CMK (cell line): ENCODE results near the gene POLR1G.
A peak's percentile ranks its signal among the peaks of the same experiment; 100 is the strongest.
"Not testable (repeated sequence)": the region's sequence is repeated elsewhere in the genome, so short reads cannot be mapped to it uniquely, and the experiment has no call there.

Experiments
- DNase-seq: peaks from one replicate; pipeline ENCODE4 v3.0.0-alpha.2; 2010; ENCODE audit warnings: low read depth

The POLR1G gene

DNA sequence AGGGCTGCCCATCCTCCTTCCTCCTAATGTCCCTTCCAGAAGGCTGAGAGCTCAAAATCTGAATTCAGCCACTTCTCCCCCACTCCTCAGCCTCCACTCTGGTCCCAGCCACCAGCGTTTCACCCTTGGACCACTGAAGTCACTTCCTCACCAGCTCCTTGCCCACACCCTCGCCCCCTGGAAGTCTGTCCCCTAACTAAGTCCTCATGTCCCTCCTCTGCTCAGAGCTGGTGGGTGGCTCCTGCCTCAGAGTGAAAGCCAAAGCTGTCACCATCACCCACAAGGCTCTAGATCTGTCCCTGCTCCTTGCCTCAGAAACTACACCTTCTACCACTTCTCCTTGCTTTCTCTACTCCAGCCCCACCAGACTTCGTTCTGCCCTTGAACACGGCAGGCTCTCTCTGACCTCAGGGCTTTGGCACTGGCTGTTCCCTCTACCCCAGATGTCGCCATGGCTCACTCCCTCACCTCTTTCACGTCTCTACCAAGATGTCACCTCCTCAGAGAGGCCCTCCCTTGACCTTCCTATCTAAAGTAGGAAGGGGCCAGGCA, 15.6 kb downstream of the POLR1G start:
- no peak for DNase-seq

DNA sequence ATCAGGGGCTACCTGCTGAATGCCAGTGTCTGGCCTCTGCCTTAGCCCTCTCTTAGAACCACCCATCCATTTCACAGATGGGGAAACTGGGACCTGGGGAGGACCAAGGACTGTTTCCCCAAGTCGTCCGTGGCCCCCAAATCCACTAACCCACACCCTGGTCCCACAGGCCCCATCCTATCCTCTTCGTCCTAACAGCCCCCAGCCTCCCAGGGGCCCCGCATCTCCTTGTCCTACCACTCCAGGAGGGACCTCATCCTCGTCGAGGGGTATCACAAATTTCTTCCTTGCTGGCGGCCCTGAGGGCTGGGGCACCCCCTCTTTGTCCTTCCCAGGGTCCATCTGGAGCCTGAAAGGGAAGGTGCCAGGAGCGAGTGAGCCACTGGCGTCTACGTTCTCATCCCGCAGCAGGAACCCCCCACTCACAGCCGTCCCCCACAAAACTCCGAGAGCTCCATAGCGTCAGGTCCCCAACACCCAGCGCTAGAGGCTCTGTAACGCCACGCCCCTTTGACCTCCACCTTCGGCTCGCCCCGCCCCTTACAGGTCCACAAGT, 16.7 kb downstream of the POLR1G start:
- no peak for DNase-seq

DNA sequence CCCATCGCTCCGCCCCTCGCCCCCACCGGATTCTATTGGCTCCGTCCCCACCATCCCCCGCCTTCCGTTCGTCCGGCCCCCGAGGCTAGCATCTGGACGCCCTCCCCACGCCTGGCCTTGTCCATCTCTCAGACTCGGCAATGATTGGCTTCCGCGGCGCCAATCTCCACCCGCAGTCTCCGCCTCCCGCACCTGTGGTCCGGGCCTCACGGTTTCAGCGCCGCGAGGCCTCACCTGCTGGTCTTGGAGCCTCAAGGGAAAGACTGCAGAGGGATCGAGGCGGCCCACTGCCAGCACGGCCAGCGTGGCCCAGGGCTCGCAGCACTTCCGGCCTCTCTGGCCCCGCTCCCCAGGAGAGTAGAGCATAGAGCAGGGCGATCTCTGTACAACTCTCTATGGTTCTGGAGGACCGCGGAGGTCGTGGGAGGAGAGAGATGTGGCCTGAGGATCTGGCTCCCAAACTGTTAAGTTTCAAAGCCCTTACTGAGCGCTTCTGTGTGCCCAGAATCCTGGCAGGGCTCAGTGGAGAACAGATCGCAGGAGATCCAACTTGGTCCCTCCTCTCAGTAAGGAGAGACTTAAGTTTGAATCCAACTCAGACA, 17.2 kb downstream of the POLR1G start, which contains the start of gene ERCC1:
Gene ERCC1, minus strand, starts transcription at position 329 of the 602 bp plus-strand sequence. CDS start 543 bp downstream, outside the sequence.
- peak; percentile 97 for DNase-seq

DNA sequence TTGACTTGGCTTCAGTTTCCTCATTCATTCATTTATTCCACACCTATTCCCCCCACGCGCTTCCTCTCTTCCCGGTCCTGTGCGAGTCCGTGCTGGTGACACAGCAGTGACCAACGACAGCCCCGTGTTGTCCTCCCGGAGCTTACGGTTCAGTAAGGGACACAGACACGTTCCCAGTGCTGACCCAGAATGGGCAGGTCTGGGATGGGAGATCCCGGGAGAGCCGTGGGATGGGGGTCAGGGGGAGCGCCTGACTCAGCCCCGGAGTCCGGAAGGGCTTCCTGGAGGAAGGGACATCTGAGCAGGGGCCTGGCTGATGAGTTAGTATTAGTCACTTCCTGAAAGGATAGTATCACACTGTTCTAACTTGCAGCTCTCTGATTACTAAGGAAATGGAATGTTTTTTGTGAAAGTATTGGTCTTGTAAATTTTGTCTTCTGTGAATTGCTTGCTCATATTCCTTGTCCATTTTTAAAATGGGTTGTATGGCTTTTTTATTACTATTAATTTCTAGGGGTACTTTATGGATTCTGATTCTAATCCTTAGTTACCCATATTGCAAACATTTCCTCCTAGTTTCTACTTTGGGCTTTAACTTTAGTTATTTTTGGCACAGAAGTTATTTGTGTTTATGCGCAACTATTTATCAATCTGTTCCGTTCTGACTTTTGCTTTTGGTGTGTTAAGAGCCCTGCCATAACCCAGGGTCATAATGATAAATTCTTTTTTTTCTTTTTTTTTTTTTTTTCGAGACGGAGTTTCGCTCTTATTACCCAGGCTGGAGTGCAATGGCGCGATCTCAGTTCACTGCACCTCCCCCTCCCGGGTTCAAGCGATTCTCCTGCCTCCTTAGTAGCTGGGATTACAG, 18.0 kb downstream of the POLR1G start:
- DNase-seq, result peak; percentile 70

DNA sequence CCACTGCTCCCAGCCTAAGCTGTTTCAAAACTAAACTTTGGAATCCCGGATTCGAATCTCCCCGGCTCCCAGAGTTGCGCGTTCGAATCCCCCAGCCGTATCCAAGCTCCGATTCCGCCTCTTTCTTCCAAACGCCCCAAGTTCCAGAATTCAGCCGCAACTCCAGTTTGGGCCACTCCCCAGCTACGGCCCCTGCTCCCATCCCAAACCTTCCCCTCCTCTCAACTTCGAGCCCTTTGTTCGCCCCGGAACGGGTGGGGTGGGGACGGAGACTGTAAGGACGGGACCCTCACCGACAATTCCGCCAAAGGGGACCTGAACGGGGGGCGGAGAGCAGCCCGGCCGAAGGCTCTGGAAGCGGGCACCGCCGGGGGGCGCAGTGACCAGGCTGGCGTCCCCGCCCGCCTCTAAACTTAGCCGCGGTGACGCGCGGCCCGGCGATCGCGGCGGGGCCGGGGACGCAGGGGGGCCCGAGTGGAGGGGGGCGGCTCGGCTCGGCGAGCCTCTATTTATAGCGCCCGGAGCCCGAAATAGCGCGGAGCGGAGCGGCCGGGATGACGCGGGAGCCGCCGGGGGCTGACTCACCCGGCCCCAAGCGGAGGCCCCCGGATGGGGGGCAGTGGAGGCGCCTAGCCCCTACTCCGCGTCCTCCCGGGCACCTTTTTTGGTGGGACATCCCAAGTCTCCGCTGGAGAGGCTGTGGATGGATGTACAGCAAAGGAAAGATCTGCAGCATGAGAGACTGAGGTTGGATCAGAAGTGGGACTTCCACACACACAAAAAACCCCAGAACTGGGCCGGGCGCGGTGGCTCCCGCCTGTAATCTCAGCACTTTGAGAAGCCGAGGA, 22.2 kb downstream of the POLR1G start:
- DNase-seq, result no peak

DNA sequence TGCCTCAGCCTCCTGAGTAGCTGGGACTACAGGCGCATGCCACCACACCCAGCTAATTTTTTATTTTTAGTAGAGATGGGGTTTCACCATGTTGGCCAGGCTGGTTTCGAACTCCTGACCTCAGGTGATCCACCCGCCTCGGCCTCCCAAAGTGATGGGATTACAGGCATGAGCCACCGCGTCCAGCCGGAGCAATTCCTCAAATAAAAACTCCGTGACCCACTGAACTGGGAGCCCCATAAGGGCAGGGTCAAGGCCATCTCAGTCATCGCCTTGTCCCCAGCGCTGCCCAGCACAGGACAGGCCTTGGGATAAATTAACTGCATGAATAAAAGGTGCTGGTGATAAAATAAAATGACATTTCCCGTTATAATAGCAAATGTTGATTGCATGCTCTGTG, 23.5 kb downstream of the POLR1G start:
- DNase-seq, result not testable (repeated sequence)

DNA sequence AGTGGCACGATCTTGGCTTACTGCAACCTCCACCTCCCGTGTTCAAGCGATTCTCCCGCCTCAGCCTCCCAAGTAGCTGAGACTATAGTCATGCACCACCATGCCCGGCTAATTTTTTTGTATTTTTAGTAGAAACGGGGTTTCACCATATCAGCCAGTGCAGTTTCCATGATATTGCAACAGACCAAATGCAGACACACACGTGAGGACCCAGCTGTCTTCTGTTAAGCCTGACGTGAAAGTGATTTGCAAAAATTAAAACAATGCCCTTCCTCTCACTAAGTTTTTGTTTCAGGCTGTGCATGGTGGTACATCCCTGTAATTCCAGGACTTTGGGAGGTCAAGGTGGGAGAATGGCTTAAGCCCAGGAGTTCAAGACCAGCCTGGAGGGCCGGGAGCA, 24.6 kb downstream of the POLR1G start:
- DNase-seq, result not testable (repeated sequence)

DNA sequence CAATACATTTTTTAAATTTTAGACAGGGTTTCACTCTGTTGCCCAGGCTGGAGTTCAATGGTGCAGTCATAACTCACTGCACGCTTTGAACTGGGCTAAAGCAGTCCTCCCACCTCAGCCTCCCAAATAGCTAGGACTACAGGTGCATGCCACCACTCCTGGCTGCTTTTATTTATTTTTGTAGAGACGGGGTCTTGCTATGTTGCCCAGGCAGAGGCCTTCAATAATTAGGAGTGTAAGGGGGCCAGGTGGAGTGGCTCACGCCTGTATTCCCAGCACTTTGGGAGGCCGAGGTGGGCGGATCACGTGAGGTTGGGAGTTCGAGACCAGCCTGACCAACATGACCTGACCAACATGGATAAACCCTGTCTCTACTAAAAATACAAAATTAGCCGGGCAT, 26.1 kb downstream of the POLR1G start:
- not testable (repeated sequence) for DNase-seq

DNA sequence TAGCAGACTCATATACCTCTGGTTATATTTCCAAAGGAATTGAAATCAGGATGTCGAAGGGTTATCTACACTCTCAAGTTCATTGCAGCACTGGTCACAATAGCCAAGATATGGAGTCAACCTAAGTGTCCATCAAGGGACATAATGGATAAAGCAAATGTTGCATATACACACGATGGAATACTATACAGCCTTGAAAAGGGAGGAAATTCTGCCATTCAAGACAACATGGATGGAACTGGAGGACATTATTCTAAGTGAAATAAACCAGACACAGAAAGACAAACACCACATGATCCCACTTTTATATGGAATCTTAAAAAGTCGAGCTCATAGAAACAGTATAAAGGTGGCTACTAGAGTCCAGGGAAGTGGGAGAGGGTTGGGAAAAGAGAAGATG, 30.9 kb downstream of the POLR1G start:
- no peak for DNase-seq

DNA sequence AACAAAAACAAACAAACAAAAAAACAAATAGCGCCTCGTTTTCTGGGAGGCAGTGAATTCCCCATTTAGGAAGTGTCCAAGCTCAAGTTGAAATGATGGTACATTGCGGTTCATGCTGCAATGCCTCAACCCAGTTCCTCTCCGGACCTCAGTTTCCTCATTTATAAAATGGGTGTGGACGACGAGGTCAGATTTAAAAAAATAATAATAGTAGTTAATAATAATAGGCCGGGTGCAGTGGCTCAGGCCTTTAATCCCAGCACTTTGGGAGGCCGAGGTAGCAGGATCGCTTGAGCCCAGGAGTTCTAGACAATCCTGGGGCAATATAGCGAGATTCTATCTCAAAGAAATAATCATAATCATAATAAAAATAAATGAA, 32.7 kb downstream of the POLR1G start:
- no peak for DNase-seq

DNA sequence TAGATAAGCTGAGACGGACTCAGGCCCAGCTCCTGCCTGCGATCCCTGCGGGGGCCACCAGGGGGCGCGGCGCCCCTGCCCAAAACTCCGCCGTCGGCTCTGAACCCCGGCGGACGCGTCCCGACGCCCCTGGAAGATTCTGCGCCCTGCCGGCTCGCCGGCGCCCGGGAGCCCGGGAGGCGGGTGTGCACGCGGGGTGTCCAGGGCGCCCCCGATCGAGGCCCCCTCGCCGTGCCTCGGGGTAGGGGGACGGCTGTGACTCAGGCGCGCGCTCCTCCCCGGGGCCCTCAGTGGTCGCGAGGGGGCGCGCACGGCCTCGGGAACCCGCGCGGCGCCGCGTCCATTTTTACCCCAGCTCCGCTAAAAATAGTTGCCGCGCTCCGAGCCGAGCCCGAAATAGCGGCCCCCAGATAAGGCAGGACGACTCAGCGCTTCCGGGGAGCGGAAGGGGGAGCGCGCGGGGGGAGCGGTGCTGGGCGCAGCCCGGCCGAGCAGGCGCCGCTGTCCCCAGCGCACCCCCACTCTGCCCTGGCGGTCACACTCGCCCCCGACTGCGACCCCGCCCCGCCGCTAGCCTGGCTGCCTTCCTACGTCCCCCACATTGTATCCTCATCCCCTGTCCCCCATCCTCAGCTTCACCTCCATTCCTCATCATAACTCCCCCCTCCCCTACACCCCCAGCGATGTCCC, 33.3 kb downstream of the POLR1G start:
- no peak for DNase-seq

DNA sequence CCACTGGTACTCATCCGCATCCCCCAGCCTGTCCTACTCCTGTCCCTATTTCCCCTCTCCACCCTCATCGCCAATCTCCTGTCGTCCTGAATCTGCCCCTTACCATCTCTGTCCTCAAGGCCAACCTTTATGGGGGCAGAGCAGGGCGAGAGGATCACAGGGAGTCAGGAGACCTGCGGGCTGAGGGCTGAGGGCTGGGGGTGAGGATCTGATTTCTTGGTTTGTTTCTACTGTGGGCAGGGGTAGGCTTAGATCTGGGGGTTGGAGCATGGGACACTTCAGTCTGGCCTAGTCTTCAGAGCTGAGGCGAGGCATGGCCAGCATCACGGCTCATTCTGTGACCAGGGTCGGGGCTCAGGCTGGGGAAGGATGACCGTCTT, 33.8 kb downstream of the POLR1G start:
- DNase-seq, result no peak

DNA sequence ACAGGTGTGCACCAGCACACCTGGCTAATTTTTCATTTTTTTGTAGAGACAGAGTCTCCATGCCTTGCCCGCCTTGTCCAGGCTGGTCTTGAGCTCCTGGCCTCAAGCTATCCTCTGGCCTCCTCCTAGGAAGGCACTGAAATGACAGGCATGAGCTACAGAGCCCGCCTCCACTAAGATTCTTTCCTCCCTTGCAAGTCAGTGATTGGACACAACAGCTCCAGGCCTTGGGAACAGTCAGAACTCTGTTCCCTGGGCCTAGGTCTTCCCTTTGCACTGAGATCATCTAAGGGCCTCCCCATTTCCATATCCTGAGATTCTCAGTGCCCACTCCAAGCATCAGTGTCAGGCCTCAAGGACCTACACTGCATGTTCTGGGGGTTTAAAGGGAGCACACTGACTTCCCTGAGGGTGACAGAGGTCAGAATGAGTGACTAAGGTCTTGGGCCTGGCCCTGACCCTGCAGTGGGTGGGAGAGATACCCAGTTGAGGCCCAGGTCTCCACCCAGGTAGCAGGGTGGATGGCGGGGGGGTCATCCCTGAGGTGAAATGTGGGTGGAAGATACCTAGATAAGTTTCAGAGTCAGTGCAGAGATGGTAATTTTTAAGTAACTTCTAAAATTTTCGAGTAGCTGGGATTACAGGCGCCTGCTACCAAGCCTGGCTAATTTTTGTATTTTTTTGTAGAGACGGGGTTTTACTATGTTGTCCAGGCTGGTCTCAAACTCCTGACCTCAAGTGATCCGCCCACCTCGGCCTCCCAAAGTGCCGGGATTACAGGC, 34.6 kb downstream of the POLR1G start:
- no peak for DNase-seq

DNA sequence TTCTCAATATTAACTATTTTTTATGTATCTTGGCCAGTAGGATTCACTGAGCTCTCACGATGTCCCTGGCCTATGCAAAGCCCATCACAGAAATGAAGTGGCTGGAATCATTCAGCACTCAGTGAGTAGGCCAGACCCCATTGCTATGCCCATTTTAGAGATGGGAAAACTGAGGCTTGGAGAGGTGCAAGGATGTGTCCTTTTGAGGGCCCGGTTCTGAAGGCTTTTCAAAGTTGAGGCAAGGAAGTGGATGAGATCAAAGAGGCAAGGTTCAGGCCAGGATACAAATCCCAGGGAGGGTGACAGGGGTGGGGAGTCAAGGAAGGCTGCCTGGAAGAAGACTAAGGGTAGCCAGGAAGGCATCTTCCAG, 35.9 kb downstream of the POLR1G start:
- DNase-seq, result no peak

DNA sequence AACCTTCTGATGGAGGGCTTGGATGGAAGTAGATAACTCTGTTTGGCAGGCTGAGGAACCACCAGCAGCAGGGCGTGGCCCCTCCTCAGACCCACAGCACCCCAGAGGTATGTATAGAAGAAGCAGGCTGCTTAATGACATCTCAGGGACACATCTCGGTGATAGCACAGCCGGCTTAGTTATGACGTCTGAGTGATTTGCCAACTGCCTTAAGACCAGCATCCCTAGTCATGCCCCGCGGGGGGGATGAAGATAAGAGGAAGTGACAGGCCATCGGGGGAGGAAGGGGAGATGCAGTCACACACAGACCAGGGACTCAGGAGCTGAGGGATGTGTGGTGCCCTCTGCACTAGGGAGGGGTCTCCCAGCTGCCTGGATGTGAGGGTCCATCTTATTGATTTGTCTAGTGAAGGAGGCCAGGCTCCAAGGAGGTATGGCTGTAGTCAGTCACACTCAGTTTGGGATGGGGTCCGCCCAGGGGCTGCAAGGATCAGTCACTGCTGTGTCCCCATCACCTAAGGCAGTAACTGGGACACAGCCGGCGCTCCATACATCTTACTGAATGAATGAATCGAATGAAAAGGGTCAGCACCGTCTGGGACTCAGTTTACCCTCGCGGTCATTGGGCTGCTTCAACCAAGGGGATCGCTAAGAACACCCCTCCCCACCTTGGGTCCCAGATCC, 36.5 kb downstream of the POLR1G start:
- DNase-seq, result peak; percentile 57

DNA sequence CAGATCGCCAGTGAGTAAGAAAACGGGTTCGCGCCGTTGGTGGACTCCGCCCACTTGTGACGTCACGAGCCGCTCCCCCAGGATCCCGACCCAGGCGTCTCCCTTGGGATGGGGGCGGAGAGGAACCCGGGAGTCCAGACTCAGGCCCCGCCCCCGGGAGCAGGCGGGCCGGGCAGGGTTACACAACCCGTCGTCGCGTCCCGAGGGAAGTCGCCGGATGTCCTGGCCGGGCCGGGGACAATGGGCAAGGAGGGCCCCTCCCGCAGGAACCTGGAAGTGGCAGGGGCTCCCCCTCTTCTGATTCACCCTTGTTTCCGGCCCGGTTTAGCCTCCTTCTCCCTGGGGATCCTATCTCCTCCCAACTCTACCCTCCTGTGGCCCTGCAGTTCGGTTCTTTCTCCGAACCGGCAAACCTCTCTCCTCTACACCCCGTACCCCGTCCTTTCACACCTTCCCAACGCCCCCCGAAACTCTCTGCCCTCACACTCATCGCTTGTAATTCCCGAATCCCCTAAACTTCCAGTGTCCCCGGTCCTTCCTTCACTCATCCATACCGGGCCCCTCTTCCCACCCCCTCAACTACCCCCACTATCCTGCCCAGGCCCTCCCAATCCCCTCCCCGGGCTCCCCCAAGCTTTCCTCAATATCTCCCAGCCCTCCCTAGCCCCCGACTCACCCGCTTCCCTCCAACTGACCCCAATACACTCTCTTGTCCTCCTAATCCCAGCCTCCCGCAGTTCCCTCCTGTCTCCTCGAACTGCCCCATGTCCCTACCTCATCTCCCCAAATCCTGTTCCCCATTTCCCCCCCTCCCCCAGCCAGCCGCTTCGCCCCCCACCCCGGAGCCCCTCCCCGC, 37.2 kb downstream of the POLR1G start:
- DNase-seq, result peak; percentile 75

DNA sequence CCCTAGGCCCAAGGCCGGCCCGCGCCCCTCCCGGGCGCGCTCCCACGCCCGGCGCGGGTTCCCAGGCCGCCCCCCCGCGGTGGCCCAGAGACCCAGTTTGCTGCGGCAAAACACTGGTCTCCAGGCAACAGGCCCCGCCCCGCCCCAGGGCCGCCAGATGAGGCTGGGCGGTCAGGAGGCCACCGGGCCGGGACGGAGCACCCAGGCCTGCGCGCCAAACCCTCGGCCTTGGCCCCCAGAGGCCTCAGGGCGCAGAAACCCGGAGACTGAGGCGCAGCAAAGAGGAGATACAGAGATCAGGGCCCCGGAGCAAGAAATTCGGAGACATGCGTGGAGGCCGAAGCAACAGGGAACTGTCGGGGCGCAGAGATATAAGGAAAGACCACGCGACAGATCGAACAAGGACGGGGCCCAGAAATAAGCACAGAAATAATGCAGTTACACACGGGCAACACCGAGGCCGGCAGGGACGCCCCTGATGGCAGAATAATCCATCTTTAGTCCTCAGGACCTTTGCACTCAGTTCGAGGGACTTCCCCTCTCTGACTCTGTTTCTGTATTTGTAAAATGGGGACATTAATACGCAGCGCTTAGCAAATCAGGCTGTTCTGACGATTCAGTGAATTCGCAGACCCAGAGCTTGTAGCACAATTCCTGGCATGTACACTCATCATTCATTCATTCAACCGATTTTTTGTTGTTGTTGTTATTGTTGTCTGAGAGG, 38.0 kb downstream of the POLR1G start:
- no peak for DNase-seq

DNA sequence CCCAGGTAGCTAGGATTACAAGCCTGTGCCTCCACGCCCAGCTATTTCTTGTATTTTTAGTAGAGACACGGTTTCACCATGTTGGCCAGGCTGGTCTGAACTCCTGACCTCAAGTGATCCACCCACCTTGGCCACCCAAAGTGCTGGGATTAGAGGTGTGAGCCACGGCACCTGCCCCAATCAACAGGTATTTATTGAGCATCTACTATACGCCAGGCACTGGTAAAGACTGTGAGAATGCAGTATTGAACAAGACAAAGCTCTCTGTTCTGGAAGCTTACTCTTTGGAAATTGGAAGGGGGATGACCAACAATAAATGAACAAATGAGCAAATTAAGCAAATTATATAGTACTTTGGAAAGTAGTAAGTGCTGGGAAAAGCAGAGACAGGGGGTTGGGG, 38.7 kb downstream of the POLR1G start:
- no peak for DNase-seq
